MCF 10A (cell line): Measurements from ENCODE around the gene TMEM132D. TPM values are rescaled to one million over a fixed set of nuclear protein-coding genes. Genes with fewer than 3 reads are reported as not detected.

Source experiments
- BruUV-seq: library from RNA; stranded (reverse); fragments of 400-500 nt; replicated peaks from 2 replicates; lab custom pipeline; 2021; lab: Mats Ljungman, UMichigan
- CTCF ChIA-PET: fragments of 300-600 bp; sonication (Branson Sonifier 250); formaldehyde crosslinking; extraction: SDS; loops from one replicate; lab custom pipeline; 2021; ENCODE audit warnings: antibody characterized with exemption, inconsistent platforms; lab: Yijun Ruan, JAX
- POLR2A ChIA-PET: fragments of 300-600, 350-650 bp; sonication (Branson Sonifier 250); formaldehyde crosslinking; extraction: SDS; loops from one replicate; lab custom pipeline; 2020; ENCODE audit warnings: antibody characterized with exemption, inconsistent platforms; lab: Yijun Ruan, JAX
- DNase-seq: peaks from one replicate; pipeline ENCODE4 v3.0.0-alpha.2; 2018; ENCODE audit not compliant: unreplicated experiment
- H3K27ac Mint-ChIP-seq: one replicate; pipeline ENCODE4 v1.8.0; 2022; ENCODE audit warnings: mild to moderate bottlenecking, low read depth, mixed read lengths; ENCODE audit not compliant: unreplicated experiment
- H3K27me3 Mint-ChIP-seq: one replicate; pipeline ENCODE4 v1.8.0; 2022; ENCODE audit warnings: mixed read lengths; ENCODE audit not compliant: insufficient read depth, unreplicated experiment
- H3K36me3 Mint-ChIP-seq: one replicate; pipeline ENCODE4 v1.8.0; 2022; ENCODE audit warnings: mild to moderate bottlenecking, moderate library complexity, mixed read lengths; ENCODE audit not compliant: insufficient read depth, unreplicated experiment
- H3K4me1 Mint-ChIP-seq: one replicate; pipeline ENCODE4 v1.8.0; 2022; ENCODE audit warnings: mixed read lengths; ENCODE audit not compliant: insufficient read depth, unreplicated experiment
- H3K4me3 Mint-ChIP-seq: one replicate; pipeline ENCODE4 v1.8.0; 2022; ENCODE audit warnings: mild to moderate bottlenecking, moderate library complexity, mixed read lengths; ENCODE audit not compliant: unreplicated experiment
- H3K9me3 Mint-ChIP-seq: one replicate; pipeline ENCODE4 v1.8.0; 2022; ENCODE audit warnings: mixed read lengths; ENCODE audit not compliant: unreplicated experiment
- CTCF ChIP-seq: fragments of 200-600 bp; IDR thresholded peaks from one replicate; pipeline ENCODE4 v1.8.0; 2022; ENCODE audit warnings: antibody characterized with exemption, mild to moderate bottlenecking; ENCODE audit not compliant: unreplicated experiment
- intact Hi-C: fragments of 100-400 bp; cut with micrococcal nuclease; formaldehyde crosslinking; loops from 2 replicates; pipeline ENCODE4 v1.14.1; 2022
- total RNA-seq: library from RNA; stranded (reverse); gene quantifications from 2 replicates; pipeline ENCODE4 v1.2.3, GENCODE V29; 2022

Gene TMEM132D
- total RNA-seq, 1 experiment from 2014 or later = not detected

DNA sequence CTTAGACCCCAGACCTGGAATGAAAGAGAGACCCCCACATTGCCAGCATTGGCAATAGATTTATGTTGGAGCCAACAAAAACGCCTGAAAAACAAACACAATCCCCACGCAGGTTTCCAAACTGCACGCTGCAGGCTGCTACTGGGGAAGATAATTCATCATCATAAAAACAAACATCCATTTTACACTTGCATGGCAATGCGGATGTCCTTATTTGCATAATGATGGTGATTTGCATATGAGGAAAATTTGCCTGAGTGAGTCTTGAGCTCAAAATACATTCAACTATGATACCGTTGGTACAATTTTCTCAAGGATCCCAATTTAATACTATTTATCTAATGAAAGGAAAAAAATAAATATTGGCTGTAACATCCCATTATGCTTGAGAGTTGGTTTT lies 33.6 kb upstream of the TMEM132D start:
- no TSS peak for BruUV-seq
- ChIA-PET CTCF (interaction anchor here (0.6 kb wide), 1 partner anchor 89 kb away, joined by 3 read pairs; no protein-coding TSS in a partner anchor), POLR2A (no interaction called here)
- peaks cover 8% of the 10 kb centered on the region for H3K27me3 Mint-ChIP-seq
- H3K36me3 Mint-ChIP-seq = no peaks in the 10 kb centered on the region
- no peak for TF ChIP-seq CTCF
- DNase-seq = no peak
- peaks cover 18% of the 10 kb centered on the region for H3K9me3 Mint-ChIP-seq
- H3K27ac Mint-ChIP-seq = no peak overlapping the region
- intact Hi-C loops = no loop called here
- no peaks in the 10 kb centered on the region for H3K4me1 Mint-ChIP-seq
- H3K4me3 Mint-ChIP-seq = no peak overlapping the region

GRCh38 chr12:129928643-129929042 lies 24.8 kb upstream of the TMEM132D start:
- Mint-ChIP-seq H3K27me3 (no peaks in the 10 kb centered on the region), H3K4me1 (no peaks in the 10 kb centered on the region), H3K4me3 (no peak overlapping the region), H3K36me3 (no peaks in the 10 kb centered on the region), H3K27ac (no peak overlapping the region), H3K9me3 (peaks cover 22% of the 10 kb centered on the region)
- no peak for DNase-seq
- POLR2A ChIA-PET = no interaction called here
- intact Hi-C loops = no loop called here
- no TSS peak for BruUV-seq
- CTCF ChIA-PET = interaction anchor here (0.9 to 1.5 kb wide), 3 partner anchors 14 to 85 kb away, joined by 4 read pairs; no protein-coding TSS in a partner anchor
- no peak for TF ChIP-seq CTCF

DNA sequence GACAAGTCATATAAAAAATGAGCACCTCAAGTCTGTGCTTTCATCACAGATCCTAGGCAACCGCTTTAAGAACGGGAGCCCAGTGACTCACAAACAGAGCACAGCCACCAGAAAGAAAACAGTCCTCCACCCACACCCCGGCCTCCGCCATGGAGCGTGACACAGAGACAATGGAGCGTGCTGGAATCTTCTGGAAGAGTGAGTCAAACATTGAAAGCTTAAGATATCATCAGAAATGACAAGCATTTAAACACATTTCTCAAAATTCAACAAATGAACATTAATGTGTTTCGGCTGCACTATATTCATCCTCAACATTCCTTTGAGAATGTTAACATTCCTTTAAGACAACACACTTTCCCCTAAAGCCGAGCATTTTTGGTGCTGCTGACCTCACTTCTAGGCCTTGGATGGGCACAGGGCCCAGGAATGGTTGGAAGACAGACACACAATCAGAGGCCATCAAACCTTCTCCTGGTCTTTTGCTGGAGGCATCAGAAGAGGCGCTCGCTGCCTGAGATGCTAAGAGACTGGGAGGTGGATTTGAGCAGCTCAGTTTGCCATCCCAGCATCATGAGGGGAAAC lies 23.6 kb upstream of the TMEM132D start:
- H3K27me3 Mint-ChIP-seq = no peaks in the 10 kb centered on the region
- no peak overlapping the region for H3K4me3 Mint-ChIP-seq
- H3K9me3 Mint-ChIP-seq = peaks cover 22% of the 10 kb centered on the region
- no peak for TF ChIP-seq CTCF
- H3K27ac Mint-ChIP-seq = no peak overlapping the region
- DNase-seq = peak; percentile 51
- BruUV-seq = no TSS peak
- intact Hi-C loops = no loop called here
- H3K36me3 Mint-ChIP-seq = no peaks in the 10 kb centered on the region
- ChIA-PET POLR2A (no interaction called here), CTCF (interaction anchor here (0.6 to 1.5 kb wide), 2 partner anchors 16 to 1712 kb away, joined by 3 to 4 read pairs; no protein-coding TSS in a partner anchor)
- no peaks in the 10 kb centered on the region for H3K4me1 Mint-ChIP-seq

DNA sequence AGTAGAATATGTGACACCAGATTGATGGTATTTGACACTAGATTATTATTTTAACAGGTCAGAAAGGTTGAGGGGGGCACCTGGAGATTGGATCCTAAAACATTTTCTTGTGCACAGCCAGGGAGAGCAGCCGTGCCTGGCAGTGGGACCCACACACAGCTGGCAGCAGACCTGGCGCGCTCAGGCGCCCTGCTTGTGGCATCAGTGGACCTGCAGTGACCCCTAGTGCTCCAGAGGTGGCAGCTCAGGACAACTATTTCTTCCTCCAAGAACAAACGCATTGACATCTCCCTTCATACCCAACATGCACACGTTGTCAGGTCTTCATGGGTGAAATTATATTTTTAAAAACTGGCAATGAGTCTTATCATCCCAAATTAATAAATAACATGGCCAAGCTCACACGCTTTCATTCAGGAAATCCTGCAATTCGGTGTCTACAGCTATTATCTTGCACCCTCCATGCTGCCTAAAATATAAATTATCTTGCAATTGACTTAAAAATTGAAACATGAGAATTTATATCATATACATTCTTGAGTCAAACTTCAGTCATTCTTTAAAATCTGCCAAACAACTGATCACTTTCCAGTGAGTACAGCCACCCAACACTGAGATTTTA lies 7.7 kb upstream of the TMEM132D start:
- Mint-ChIP-seq H3K4me3 (no peak overlapping the region), H3K4me1 (peaks cover 4% of the 10 kb centered on the region), H3K36me3 (no peaks in the 10 kb centered on the region), H3K27ac (no peak overlapping the region), H3K27me3 (no peaks in the 10 kb centered on the region), H3K9me3 (peaks cover 7% of the 10 kb centered on the region)
- intact Hi-C loops = loop anchor here (1.0 to 2.0 kb wide), 3 partner anchors 376 to 1129 kb away; no protein-coding TSS in a partner anchor
- ChIA-PET POLR2A (no interaction called here), CTCF (interaction anchor here (0.5 to 3.3 kb wide), 20 partner anchors 16 to 1879 kb away, joined by 3 to 28 read pairs (median 3); no protein-coding TSS in a partner anchor)
- DNase-seq = peak; percentile 65
- peak; percentile 80 for TF ChIP-seq CTCF
- no TSS peak for BruUV-seq
